HG03280 (cell line): ENCODE measurements around the gene VAMP8.
"Not testable (repeated sequence)": the region's sequence is repeated elsewhere in the genome, so short reads cannot be mapped to it uniquely, and the experiment has no call there.

Source experiments
- ATAC-seq: cut with Tn5 transposase; IDR thresholded peaks from one replicate; pipeline ENCODE4 v1.9.1; 2021; ENCODE audit warnings: mild to moderate bottlenecking, moderate library complexity; ENCODE audit not compliant: unreplicated experiment

Gene VAMP8

GRCh38 chr2:85579266-85579935 is 2.0 kb downstream of the VAMP8 start:
- no peak for ATAC-seq

GRCh38 chr2:85580206-85580605 is 2.8 kb downstream of the VAMP8 start:
- ATAC-seq, result no peak

- ATAC-seq, result no peak
Observed at GRCh38 chr2:85582492-85582891, 5.1 kb downstream of the VAMP8 start.

GRCh38 chr2:85583667-85584353 is 6.4 kb downstream of the VAMP8 start:
- peak; percentile 62 for ATAC-seq

GRCh38 chr2:85584354-85584856 is 7.0 kb downstream of the VAMP8 start, which contains the start of gene VAMP5:
Gene VAMP5 (plus strand): TSS chr2:85584431. CDS start chr2:85584491, 60 bp downstream.
- peak; percentile 40 for ATAC-seq

- peak; percentile 33 for ATAC-seq
Observed at GRCh38 chr2:85584857-85585780, 7.7 kb downstream of the VAMP8 start.

GRCh38 chr2:85585781-85586105 is 8.4 kb downstream of the VAMP8 start:
- no peak for ATAC-seq

- no peak for ATAC-seq
Observed at GRCh38 chr2:85588236-85588635, 10.8 kb downstream of the VAMP8 start.

- ATAC-seq, result no peak
Observed at GRCh38 chr2:85588645-85589044, 11.3 kb downstream of the VAMP8 start.

GRCh38 chr2:85589181-85589580 is 11.8 kb downstream of the VAMP8 start:
- ATAC-seq, result no peak

- no peak for ATAC-seq
Observed at GRCh38 chr2:85589982-85590791, 12.8 kb downstream of the VAMP8 start.

- ATAC-seq, result no peak
Observed at GRCh38 chr2:85590950-85591349, 13.6 kb downstream of the VAMP8 start.

GRCh38 chr2:85591563-85591962 is 14.2 kb downstream of the VAMP8 start:
- ATAC-seq, result no peak

- ATAC-seq, result not testable (repeated sequence)
Observed at GRCh38 chr2:85592299-85592698, 14.9 kb downstream of the VAMP8 start.

GRCh38 chr2:85593023-85593422 is 15.6 kb downstream of the VAMP8 start:
- ATAC-seq, result no peak

GRCh38 chr2:85594715-85595300 is 17.4 kb downstream of the VAMP8 start:
- ATAC-seq, result no peak

- ATAC-seq, result peak; percentile 99
Observed at GRCh38 chr2:85595301-85596025, 18.1 kb downstream of the VAMP8 start, which contains the start of gene RNF181. Gene RNF181 (plus strand): TSS chr2:85595745. CDS start chr2:85595764, 19 bp downstream.

- no peak for ATAC-seq
Observed at GRCh38 chr2:85596026-85596333, 18.6 kb downstream of the VAMP8 start.

- no peak for ATAC-seq
Observed at GRCh38 chr2:85596486-85597143, 19.2 kb downstream of the VAMP8 start.
